ENCODE results near the gene TCF3. TPM values are rescaled to one million over a fixed set of nuclear protein-coding genes. Genes with fewer than 3 reads are reported as not detected.

Gene TCF3
- total and polyA plus RNA-seq, 2 experiments from 2014 or later: 76.7 to 125 TPM

- TF ChIP-seq EZH2 (IDR thresholded peaks at IDR 0.05; ENCODE audit: borderline replicate concordance): no peak
- TF ChIP-seq CTCF (IDR thresholded peaks at IDR 0.05; ENCODE audit: poor library complexity): no peak
- TF ChIP-seq EZH2phosphoT487 (IDR thresholded peaks at IDR 0.05; ENCODE audit: low read depth, severe bottlenecking, unreplicated experiment): no peak
- H4K20me1 ChIP-seq (ENCODE audit: insufficient read depth, poor library complexity, severe bottlenecking): no peaks in the 10 kb centered on the region
- H3K27ac ChIP-seq: no peak overlapping the region
- no peak for DNase-seq (ENCODE audit: low spot score)
- H3K27me3 ChIP-seq: no peaks in the 10 kb centered on the region
- H3K9me2 ChIP-seq (replicated peaks; ENCODE audit: insufficient read depth): no peaks in the 10 kb centered on the region
- H3K4me1 ChIP-seq (ENCODE audit: insufficient read depth): peaks cover 6% of the 10 kb centered on the region
- H3K9me3 ChIP-seq (ENCODE audit: low read depth): no peaks in the 10 kb centered on the region
- H3K4me2 ChIP-seq: no peak overlapping the region
- no peaks in the 10 kb centered on the region for H3K79me2 ChIP-seq
- H3K4me3 ChIP-seq: no peak overlapping the region
- no peaks in the 10 kb centered on the region for H3K36me3 ChIP-seq (replicated peaks; ENCODE audit: insufficient read depth, low read depth)
- WGBS (ENCODE audit: low lambda C conversion rate, missing lambda C conversion rate): 96% methylated on average over 14 of the region's 15 CpGs
- no peak overlapping the region for H2AFZ ChIP-seq
These were observed 41.1 kb downstream of the TCF3 start for GRCh38 chr19:1611353-1611752.

GRCh38 chr19:1610579-1610978, 41.8 kb downstream of the TCF3 start:
- 93% methylated on average over 11 of the region's 11 CpGs for WGBS (ENCODE audit: low lambda C conversion rate, missing lambda C conversion rate)
- Histone ChIP-seq H3K4me3 (no peak overlapping the region), H3K79me2 (no peaks in the 10 kb centered on the region), H3K4me2 (no peak overlapping the region), H3K36me3 (replicated peaks; ENCODE audit: insufficient read depth, low read depth) (no peaks in the 10 kb centered on the region), H3K4me1 (ENCODE audit: insufficient read depth) (peaks cover 10% of the 10 kb centered on the region), H2AFZ (no peak overlapping the region), H3K9me3 (ENCODE audit: low read depth) (no peaks in the 10 kb centered on the region), H3K9me2 (replicated peaks; ENCODE audit: insufficient read depth) (no peaks in the 10 kb centered on the region), H3K27me3 (no peaks in the 10 kb centered on the region), H4K20me1 (ENCODE audit: insufficient read depth, poor library complexity, severe bottlenecking) (no peaks in the 10 kb centered on the region), H3K27ac (no peak overlapping the region)
- TF ChIP-seq EZH2 (IDR thresholded peaks at IDR 0.05; ENCODE audit: borderline replicate concordance) (no peak), EZH2phosphoT487 (IDR thresholded peaks at IDR 0.05; ENCODE audit: low read depth, severe bottlenecking, unreplicated experiment) (no peak), CTCF (IDR thresholded peaks at IDR 0.05; ENCODE audit: poor library complexity) (no peak)
- DNase-seq (ENCODE audit: low spot score): no peak

GRCh38 chr19:1609680-1610474, 42.5 kb downstream of the TCF3 start:
- Histone ChIP-seq H3K27me3 (no peaks in the 10 kb centered on the region), H3K27ac (no peak overlapping the region), H3K79me2 (peaks cover 3% of the 10 kb centered on the region), H3K4me1 (ENCODE audit: insufficient read depth) (peaks cover 10% of the 10 kb centered on the region), H3K4me2 (no peak overlapping the region), H3K9me2 (replicated peaks; ENCODE audit: insufficient read depth) (no peaks in the 10 kb centered on the region), H3K9me3 (ENCODE audit: low read depth) (no peaks in the 10 kb centered on the region), H3K36me3 (replicated peaks; ENCODE audit: insufficient read depth, low read depth) (no peaks in the 10 kb centered on the region), H4K20me1 (ENCODE audit: insufficient read depth, poor library complexity, severe bottlenecking) (no peaks in the 10 kb centered on the region), H3K4me3 (no peak overlapping the region), H2AFZ (no peak overlapping the region)
- 97% methylated on average over 15 of the region's 16 CpGs for WGBS (ENCODE audit: low lambda C conversion rate, missing lambda C conversion rate)
- no peak for TF ChIP-seq CTCF (IDR thresholded peaks at IDR 0.05; ENCODE audit: poor library complexity)
- TF ChIP-seq EZH2 (IDR thresholded peaks at IDR 0.05; ENCODE audit: borderline replicate concordance): no peak
- TF ChIP-seq EZH2phosphoT487 (IDR thresholded peaks at IDR 0.05; ENCODE audit: low read depth, severe bottlenecking, unreplicated experiment): no peak
- no peak for DNase-seq (ENCODE audit: low spot score)

Data from hepatocyte (in vitro differentiated cells).